ENCODE measurements around the gene MEIS2. TPM values are rescaled to one million over a fixed set of nuclear protein-coding genes. Genes with fewer than 3 reads are reported as not detected.

Gene MEIS2
- total and polyA plus RNA-seq, 2 of the 13 experiments (the other 11 are each of a cell fraction or from before 2014, with no cell fraction given), result 10.7 to 12.4 TPM

GRCh38 chr15:37112171-37112570 is 11.8 kb upstream of the MEIS2 start (continued):
- TF ChIP-seq TERF1 (CRISPR knock-in tag; IDR thresholded peaks at IDR 0.05) (no peak), GATAD2A (CRISPR knock-in tag; IDR thresholded peaks at IDR 0.05) (peak; percentile 34; the same call in 1 of the 2 replicates), SOX6 (IDR thresholded peaks at IDR 0.05) (no peak), SOX6 (CRISPR knock-in tag; IDR thresholded peaks at IDR 0.05) (peak; percentile 28; the same call in 1 of the 2 replicates), SOX13 (IDR thresholded peaks at IDR 0.05) (no peak), SOX13 (CRISPR knock-in tag; conservative IDR thresholded peaks at IDR 0.05 in 1 of 2, IDR thresholded peaks at IDR 0.05 in 1 of 2) (peak in 1 of 2 experiments; percentile 13; a peak in 1 of 4 replicates)

- H3K4me1 ChIP-seq (ENCODE audit: insufficient read depth, low read length), result peaks cover 33% of the 10 kb centered on the region
- CTCF ChIA-PET (ENCODE audit: low intra/inter-chr PET ratio, low total read pairs), result no interaction called here
- ATAC-seq, result no peak
- no peaks in the 10 kb centered on the region for H4K20me1 ChIP-seq (ENCODE audit: insufficient read depth, low read length)
- peak overlapping the region; percentile 88 for H3K4me2 ChIP-seq (ENCODE audit: low read depth, low read length)
- H2AFZ ChIP-seq (ENCODE audit: low read length), result no peak overlapping the region
- peaks cover 0 to 36% of the 10 kb centered on the region in 2 experiments; a peak in 3 of 5 replicates for H3K27me3 ChIP-seq (ENCODE audit: control insufficient read depth in 1 of 2, insufficient read depth in 2 of 2, low read length in 2 of 2)
- intact Hi-C loops (cut with micrococcal nuclease; ENCODE audit: unreplicated experiment) (no loop called here), in situ Hi-C loops (cut with HindIII; ENCODE audit: extremely low pct_ligation_motif_present, low pct_unique_long_range_greater_than_20kb) (loop anchor here (25.0 kb wide), 2 partner anchors 1574 to 1824 kb away; partner anchors contain the start of gene DPH6)
- POLR2A ChIA-PET, result interaction anchor here (1.4 kb wide), 1 partner anchor 10 kb away, joined by 7 read pairs; no protein-coding TSS in a partner anchor
- H3K9ac ChIP-seq (ENCODE audit: insufficient read depth, low read depth, low read length), result peak overlapping the region; percentile 32; the same call in 1 of the 2 replicates
- WGBS (ENCODE audit: low lambda C conversion rate), result 39% methylated on average over 3 of the region's 3 CpGs
- DNase-seq (ENCODE audit: low spot score), result no peak
- H3K4me3 ChIP-seq (replicated peaks in 1 of 3; ENCODE audit: insufficient read depth in 1 of 3, low read depth in 2 of 3, low read length in 3 of 3), result no peak overlapping the region; a peak in 1 of 6 replicates
- FAIRE-seq, result no peak
- H3K27ac ChIP-seq (ENCODE audit: extremely low read length, insufficient read depth, low read length), result no peak overlapping the region
- H3K9me3 ChIP-seq (ENCODE audit: low read length), result no peaks in the 10 kb centered on the region
- H3K79me2 ChIP-seq (ENCODE audit: insufficient read depth, low read length), result no peaks in the 10 kb centered on the region
- no TSS peak for BruUV-seq (replicated peaks)
- 0 out of 2 replicates have a peak, but pooled peaks have one; percentile 23 for TF ChIP-seq EZH2 (conservative IDR thresholded peaks at IDR 0.05; ENCODE audit: low read depth, low read length)
- peak; percentile 66; the same call in 1 of the 2 replicates for TF ChIP-seq CBX2 (IDR thresholded peaks at IDR 0.05; ENCODE audit: low read depth, low read length)
- no peak for TF ChIP-seq CBX2 (CRISPR knock-in tag; IDR thresholded peaks at IDR 0.05; ENCODE audit: low read depth)
- TF ChIP-seq ZFP36L1 (CRISPR knock-in tag; IDR thresholded peaks at IDR 0.05), result no peak
- TF ChIP-seq LRRFIP1 (CRISPR knock-in tag; conservative IDR thresholded peaks at IDR 0.05), result no peak
- peak; percentile 7 for TF ChIP-seq HNRNPK (IDR thresholded peaks at IDR 0.05; ENCODE audit: low read depth, low read length, poor library complexity, severe bottlenecking)
- H3K36me3 ChIP-seq (replicated peaks in 1 of 2; ENCODE audit: control insufficient read depth in 1 of 2, insufficient read depth in 2 of 2, low read length in 2 of 2), result no peaks in the 10 kb centered on the region
These were observed 11.0 kb upstream of the MEIS2 start for GRCh38 chr15:37111427-37111717.

Data from HepG2 (cell line).